ENCODE measurements around the gene L3MBTL1.

Gene L3MBTL1

DNA sequence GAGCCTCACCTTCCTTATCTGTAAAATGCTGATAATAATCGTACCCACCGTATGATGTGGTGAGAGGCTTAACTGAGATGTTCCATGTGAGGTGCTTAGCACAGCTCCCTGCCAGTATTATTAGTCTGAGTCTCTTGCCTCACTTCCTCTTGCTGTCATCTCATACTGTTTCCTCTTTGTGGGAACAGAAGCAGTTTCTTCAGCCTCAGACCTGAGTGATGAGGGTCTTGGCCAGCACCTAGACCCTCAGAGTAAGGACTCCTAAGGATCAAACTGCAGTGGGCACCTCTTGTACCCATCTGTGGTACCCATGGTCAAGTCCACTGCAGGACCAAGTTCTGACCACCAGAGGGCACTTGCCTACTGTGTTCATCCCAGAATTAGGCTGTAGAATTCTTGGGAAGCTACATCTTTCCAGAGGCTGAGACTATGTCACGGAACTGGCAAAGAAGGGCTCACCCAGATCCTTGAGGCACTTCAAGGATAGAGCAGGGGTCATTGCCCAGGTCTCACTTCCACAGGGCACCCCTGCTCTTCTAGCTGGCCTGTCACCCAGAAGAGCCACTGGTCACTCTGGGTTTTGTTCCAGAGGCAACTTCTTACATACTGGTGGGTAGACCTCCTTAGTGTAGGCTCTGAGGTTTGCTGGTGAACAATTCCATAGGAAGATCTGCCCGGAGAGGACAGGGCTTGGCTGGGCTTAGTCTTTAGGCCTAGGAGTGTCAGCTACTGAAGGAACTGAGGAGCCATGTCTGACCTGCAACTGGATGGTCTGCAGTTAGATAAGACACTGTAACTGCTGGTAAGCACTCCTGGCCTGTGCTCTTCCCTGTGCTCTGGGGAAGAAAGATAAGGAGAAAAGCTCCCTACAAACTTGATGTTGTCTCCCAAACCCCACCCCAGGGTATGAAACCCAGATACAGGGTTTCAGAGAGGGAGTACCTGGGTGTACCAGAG is 30.7 kb downstream of the L3MBTL1 start:
- peak; percentile 17 for DNase-seq (ENCODE audit: low read depth)
- H3K4me3 ChIP-seq (ENCODE audit: control insufficient read depth, low read depth, low read length) = no peak overlapping the region
- TF ChIP-seq, protein P1, sequence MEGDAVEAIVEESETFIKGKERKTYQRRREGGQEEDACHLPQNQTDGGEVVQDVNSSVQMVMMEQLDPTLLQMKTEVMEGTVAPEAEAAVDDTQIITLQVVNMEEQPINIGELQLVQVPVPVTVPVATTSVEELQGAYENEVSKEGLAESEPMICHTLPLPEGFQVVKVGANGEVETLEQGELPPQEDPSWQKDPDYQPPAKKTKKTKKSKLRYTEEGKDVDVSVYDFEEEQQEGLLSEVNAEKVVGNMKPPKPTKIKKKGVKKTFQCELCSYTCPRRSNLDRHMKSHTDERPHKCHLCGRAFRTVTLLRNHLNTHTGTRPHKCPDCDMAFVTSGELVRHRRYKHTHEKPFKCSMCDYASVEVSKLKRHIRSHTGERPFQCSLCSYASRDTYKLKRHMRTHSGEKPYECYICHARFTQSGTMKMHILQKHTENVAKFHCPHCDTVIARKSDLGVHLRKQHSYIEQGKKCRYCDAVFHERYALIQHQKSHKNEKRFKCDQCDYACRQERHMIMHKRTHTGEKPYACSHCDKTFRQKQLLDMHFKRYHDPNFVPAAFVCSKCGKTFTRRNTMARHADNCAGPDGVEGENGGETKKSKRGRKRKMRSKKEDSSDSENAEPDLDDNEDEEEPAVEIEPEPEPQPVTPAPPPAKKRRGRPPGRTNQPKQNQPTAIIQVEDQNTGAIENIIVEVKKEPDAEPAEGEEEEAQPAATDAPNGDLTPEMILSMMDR (IDR thresholded peaks at IDR 0.05; ENCODE audit: control insufficient read depth, insufficient read depth, low read depth, low read length, missing control alignments) = peak; percentile 93

DNA sequence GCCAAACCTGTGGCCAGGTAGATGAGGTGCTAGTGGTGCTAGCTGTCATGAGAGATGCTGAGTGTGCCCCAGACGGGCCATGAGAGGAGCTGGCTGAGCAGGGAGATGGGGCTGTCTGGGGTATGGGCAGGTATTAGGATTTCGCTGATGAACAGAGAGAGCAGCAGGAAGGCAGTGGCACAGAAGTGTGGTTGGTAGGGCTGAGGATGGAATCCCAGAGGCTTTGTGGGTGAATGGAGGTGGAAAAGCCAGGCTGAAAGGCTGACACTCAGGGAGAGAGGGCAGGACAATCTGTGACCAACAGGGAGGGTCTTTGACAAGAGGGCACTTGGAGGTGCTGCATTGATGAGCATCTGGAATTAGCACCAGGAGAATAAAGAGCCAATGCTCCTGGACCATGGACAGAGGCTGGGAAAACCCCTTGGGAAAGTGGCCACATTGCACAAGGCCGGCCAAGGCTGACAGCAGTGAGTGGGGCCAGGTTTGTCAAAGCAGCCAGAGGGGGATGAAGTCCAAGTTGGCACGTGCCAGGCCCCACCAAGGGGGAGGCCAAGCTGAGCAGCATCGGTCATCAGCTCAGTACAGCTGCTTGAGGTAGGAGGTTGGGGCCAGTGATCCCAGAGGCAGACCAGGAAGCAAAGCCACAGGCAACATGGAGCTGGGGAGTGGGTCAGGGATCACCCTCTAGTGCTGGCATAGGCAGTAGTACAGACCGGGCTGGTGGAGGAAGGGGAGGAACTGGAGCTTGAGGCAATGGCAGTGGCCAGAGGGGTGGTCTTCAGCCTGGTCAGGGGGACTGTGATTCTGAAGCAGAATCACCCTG is 31.6 kb downstream of the L3MBTL1 start:
- TF ChIP-seq, protein P1 (IDR thresholded peaks at IDR 0.05; ENCODE audit: control insufficient read depth, insufficient read depth, low read depth, low read length, missing control alignments) = no peak
- H3K4me3 ChIP-seq (ENCODE audit: control insufficient read depth, low read depth, low read length) = no peak overlapping the region
- no peak for DNase-seq (ENCODE audit: low read depth)

DNA sequence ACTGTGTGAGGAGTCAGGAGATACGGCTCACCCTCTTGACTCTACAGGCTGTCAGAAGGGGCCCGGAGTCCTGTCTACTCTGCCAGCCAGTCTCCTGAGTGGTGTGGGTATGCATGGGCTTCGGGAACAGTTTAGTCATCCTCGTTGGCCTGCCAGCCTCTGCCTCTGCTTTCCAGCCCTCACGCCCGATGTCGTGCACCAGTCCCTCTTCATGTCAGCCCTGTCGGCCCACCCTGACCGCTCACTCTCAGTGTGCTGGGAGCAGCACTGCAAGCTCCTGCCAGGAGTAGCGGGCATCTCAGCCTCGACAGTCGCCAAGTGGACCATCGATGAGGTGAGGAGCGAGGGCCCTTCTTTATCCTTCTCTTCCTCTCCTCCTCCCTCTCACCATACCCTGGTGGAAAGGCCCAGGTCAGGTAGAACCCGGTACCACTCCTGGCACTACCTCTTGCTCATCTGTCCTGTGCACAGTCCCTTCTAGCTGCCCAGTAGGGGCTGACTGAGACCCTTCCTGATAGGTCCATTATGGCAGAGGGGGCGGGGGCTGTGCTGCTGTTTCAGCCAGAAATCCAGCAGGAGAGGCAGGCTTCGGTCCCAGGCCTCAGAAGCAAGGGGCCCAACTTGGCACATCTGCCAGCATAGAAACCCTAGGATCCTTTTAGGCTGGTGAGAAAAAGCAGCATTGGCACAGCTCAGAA is 32.6 kb downstream of the L3MBTL1 start:
- TF ChIP-seq, protein P1 (IDR thresholded peaks at IDR 0.05; ENCODE audit: control insufficient read depth, insufficient read depth, low read depth, low read length, missing control alignments) = no peak
- DNase-seq (ENCODE audit: low read depth) = no peak

DNA sequence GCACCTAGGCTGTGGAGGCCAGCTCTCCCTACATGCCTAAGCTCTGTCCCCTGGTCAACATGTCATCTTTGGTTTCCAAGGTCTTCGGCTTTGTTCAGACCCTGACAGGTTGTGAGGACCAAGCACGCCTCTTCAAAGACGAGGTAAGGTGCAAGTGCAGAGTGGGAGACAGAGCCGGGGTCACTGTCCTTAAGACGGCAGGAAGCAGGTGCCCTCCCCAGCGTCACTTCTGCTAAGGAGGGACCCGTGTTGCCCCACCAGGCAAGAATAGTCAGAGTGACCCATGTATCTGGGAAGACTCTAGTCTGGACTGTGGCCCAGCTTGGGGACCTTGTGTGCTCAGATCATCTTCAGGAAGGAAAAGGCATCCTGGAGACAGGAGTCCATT is 33.2 kb downstream of the L3MBTL1 start:
- TF ChIP-seq, protein P1 (IDR thresholded peaks at IDR 0.05; ENCODE audit: control insufficient read depth, insufficient read depth, low read depth, low read length, missing control alignments) = no peak
- H3K4me3 ChIP-seq (ENCODE audit: control insufficient read depth, low read depth, low read length) = no peak overlapping the region

More for the DNA sequence above, 32.6 kb downstream of the L3MBTL1 start:
- H3K4me3 ChIP-seq (ENCODE audit: control insufficient read depth, low read depth, low read length) = no peak overlapping the region

DNA sequence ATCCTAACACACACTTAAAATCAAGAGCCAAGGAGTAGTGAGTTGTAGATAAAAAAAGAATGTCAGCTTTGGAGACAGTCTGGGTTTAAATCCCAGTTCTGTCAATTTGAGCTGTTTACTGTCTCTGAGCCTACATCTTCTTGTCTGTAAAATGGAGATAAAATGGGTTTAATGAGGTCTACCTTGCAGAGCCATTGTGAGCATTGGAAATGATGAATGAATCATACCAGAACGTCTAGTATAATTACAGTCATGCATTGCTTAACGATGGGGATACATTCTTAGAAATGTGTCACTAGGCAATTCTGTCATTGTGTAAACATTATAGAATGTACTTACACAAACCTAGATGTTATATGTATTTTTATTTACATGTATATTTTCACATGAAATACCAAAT is 33.7 kb downstream of the L3MBTL1 start:
- TF ChIP-seq, protein P1 (IDR thresholded peaks at IDR 0.05; ENCODE audit: control insufficient read depth, insufficient read depth, low read depth, low read length, missing control alignments) = no peak
- peak; percentile 11 for DNase-seq (ENCODE audit: low read depth)
- H3K4me3 ChIP-seq (ENCODE audit: control insufficient read depth, low read depth, low read length) = no peak overlapping the region

More for the DNA sequence above, 33.2 kb downstream of the L3MBTL1 start:
- DNase-seq (ENCODE audit: low read depth) = no peak

DNA sequence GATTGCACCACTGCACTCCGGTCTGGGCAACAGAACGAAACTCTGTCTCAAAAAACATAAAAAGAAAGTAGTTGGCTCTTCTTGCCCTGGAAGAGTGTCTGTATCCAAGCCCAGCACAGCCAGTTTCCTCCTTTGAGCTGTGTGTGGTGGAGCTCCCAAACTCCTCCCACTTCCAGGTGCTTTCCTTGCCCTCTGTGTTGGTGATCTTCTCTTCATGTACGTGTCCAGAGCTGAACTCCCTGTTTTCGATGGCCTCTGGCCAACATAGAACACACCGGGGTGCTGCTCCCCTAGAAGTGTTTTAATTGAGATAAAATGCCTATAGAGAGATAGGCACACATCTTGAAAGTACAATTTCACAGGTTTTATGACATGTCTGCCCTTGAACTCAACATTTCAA is 34.7 kb downstream of the L3MBTL1 start:
- no peak for DNase-seq (ENCODE audit: low read depth)
- TF ChIP-seq, protein P1 (IDR thresholded peaks at IDR 0.05; ENCODE audit: control insufficient read depth, insufficient read depth, low read depth, low read length, missing control alignments) = no peak
- H3K4me3 ChIP-seq (ENCODE audit: control insufficient read depth, low read depth, low read length) = no peak overlapping the region

Measured in AG09309 (cell line).